T-helper 17 cell (primary cell): ENCODE measurements around the gene HPRT1. TPM values are rescaled to one million over a fixed set of nuclear protein-coding genes. Genes with fewer than 3 reads are reported as not detected.
A peak's percentile ranks its signal among the peaks of the same experiment; 100 is the strongest.
"Not testable (repeated sequence)": the region's sequence is repeated elsewhere in the genome, so short reads cannot be mapped to it uniquely, and the experiment has no call there.

ENCODE experiments used
- ATAC-seq: fragments of 150-1000 bp; cut with Tn5 transposase; 2 replicates; pipeline ENCODE4 v1.10.0; 2021; ENCODE audit warnings: mild to moderate bottlenecking, moderate library complexity
- DNase-seq, 3 donors: peaks; one replicate each; pipeline versions ENCODE4 v3.0.0 to v3.0.0-alpha.2; 2020 to 2021
- H3K9me3 ChIP-seq: one replicate; pipeline ENCODE4 v1.7.0; 2013; ENCODE audit warnings: low read length, mild to moderate bottlenecking; ENCODE audit not compliant: control insufficient read depth, poor library complexity, severe bottlenecking
- H3K27ac Mint-ChIP-seq: one replicate; pipeline ENCODE4 v1.8.0; 2022; ENCODE audit warnings: mild to moderate bottlenecking, moderate library complexity, mixed read lengths
- H3K27me3 Mint-ChIP-seq: one replicate; pipeline ENCODE4 v1.8.0; 2022; ENCODE audit warnings: mixed read lengths
- H3K36me3 Mint-ChIP-seq: one replicate; pipeline ENCODE4 v1.8.0; 2022; ENCODE audit warnings: low read depth, mixed read lengths
- H3K4me1 Mint-ChIP-seq: one replicate; pipeline ENCODE4 v1.8.0; 2022; ENCODE audit warnings: mild to moderate bottlenecking, mixed read lengths
- H3K4me3 Mint-ChIP-seq: one replicate; pipeline ENCODE4 v1.8.0; 2022; ENCODE audit warnings: mild to moderate bottlenecking, moderate library complexity, mixed read lengths
- total RNA-seq, 4 donors: library from RNA in 2 of 4; stranded (reverse) in 2 of 4; gene quantifications; one replicate each; pipeline ENCODE4 v1.2.3 and lab custom pipeline; 2022 to 2026

HPRT1 gene
- total RNA-seq, 2 donors from 2014 or later = 23.4 to 23.5 TPM

GRCh38 chrX:134454506-134454905 lies 5.5 kb upstream of the HPRT1 start:
- Mint-ChIP-seq H3K4me1 (no peaks in the 10 kb centered on the region), H3K27me3 (no peaks in the 10 kb centered on the region), H3K4me3 (no peak overlapping the region), H3K27ac (no peak overlapping the region), H3K36me3 (no peaks in the 10 kb centered on the region)
- ATAC-seq (no peak), DNase-seq (no peak)
- no peaks in the 10 kb centered on the region for H3K9me3 ChIP-seq

- Mint-ChIP-seq H3K27ac (no peak overlapping the region), H3K4me3 (no peak overlapping the region), H3K27me3 (no peaks in the 10 kb centered on the region), H3K36me3 (no peaks in the 10 kb centered on the region), H3K4me1 (peaks cover 6% of the 10 kb centered on the region)
- ATAC-seq (no peak), DNase-seq (no peak)
- H3K9me3 ChIP-seq = no peaks in the 10 kb centered on the region
Measured at GRCh38 chrX:134457708-134458107, 2.3 kb upstream of the HPRT1 start.

GRCh38 chrX:134459683-134460004 lies 321 bp upstream of the HPRT1 start:
- H3K9me3 ChIP-seq = no peaks in the 10 kb centered on the region
- H3K27me3 Mint-ChIP-seq = no peaks in the 10 kb centered on the region
- peaks cover 6% of the 10 kb centered on the region for H3K4me1 Mint-ChIP-seq
- H3K4me3 Mint-ChIP-seq = peak overlapping the region; percentile 89
- no peak overlapping the region for H3K27ac Mint-ChIP-seq
- ATAC-seq = peak; percentile 4
- H3K36me3 Mint-ChIP-seq = no peaks in the 10 kb centered on the region
- no peak for DNase-seq

- Mint-ChIP-seq H3K4me3 (peak overlapping the region; percentile 89), H3K27ac (no peak overlapping the region), H3K4me1 (peaks cover 6% of the 10 kb centered on the region), H3K36me3 (no peaks in the 10 kb centered on the region), H3K27me3 (no peaks in the 10 kb centered on the region)
- no peaks in the 10 kb centered on the region for H3K9me3 ChIP-seq
- DNase-seq (no peak), ATAC-seq (no peak)
Measured at GRCh38 chrX:134460862-134461220, 876 bp downstream of the HPRT1 start.

- Mint-ChIP-seq H3K36me3 (no peaks in the 10 kb centered on the region), H3K27ac (no peak overlapping the region), H3K4me1 (peaks cover 6% of the 10 kb centered on the region), H3K4me3 (no peak overlapping the region), H3K27me3 (no peaks in the 10 kb centered on the region)
- no peaks in the 10 kb centered on the region for H3K9me3 ChIP-seq
- no peak for ATAC-seq
- no peak for DNase-seq
Measured at GRCh38 chrX:134461437-134461836, 1.5 kb downstream of the HPRT1 start.

- no peaks in the 10 kb centered on the region for H3K9me3 ChIP-seq
- no peak overlapping the region for H3K27ac Mint-ChIP-seq
- no peaks in the 10 kb centered on the region for H3K27me3 Mint-ChIP-seq
- DNase-seq (no peak), ATAC-seq (no peak)
- peaks cover 6% of the 10 kb centered on the region for H3K4me1 Mint-ChIP-seq
- no peak overlapping the region for H3K4me3 Mint-ChIP-seq
- no peaks in the 10 kb centered on the region for H3K36me3 Mint-ChIP-seq
Measured at GRCh38 chrX:134462927-134463326, 3.0 kb downstream of the HPRT1 start.

GRCh38 chrX:134464453-134464852 lies 4.5 kb downstream of the HPRT1 start:
- not testable (repeated sequence) for H3K4me1 Mint-ChIP-seq

GRCh38 chrX:134469486-134469885 lies 9.5 kb downstream of the HPRT1 start:
- Mint-ChIP-seq H3K4me3 (no peak overlapping the region), H3K4me1 (no peaks in the 10 kb centered on the region), H3K27ac (no peak overlapping the region), H3K36me3 (no peaks in the 10 kb centered on the region), H3K27me3 (no peaks in the 10 kb centered on the region)
- DNase-seq (no peak), ATAC-seq (no peak)
- no peaks in the 10 kb centered on the region for H3K9me3 ChIP-seq

More at GRCh38 chrX:134464453-134464852, 4.5 kb downstream of the HPRT1 start:
- not testable (repeated sequence) for DNase-seq, H3K27ac Mint-ChIP-seq, H3K36me3 Mint-ChIP-seq, H3K9me3 ChIP-seq, H3K4me3 Mint-ChIP-seq, ATAC-seq, H3K27me3 Mint-ChIP-seq

- Mint-ChIP-seq H3K4me3 (no peak overlapping the region), H3K4me1 (no peaks in the 10 kb centered on the region), H3K36me3 (no peaks in the 10 kb centered on the region), H3K27me3 (no peaks in the 10 kb centered on the region), H3K27ac (no peak overlapping the region)
- no peaks in the 10 kb centered on the region for H3K9me3 ChIP-seq
- no peak for ATAC-seq
- DNase-seq = no peak
Measured at GRCh38 chrX:134470013-134470412, 10.0 kb downstream of the HPRT1 start.

GRCh38 chrX:134472041-134472440 lies 12.1 kb downstream of the HPRT1 start:
- no peak overlapping the region for H3K27ac Mint-ChIP-seq
- ATAC-seq (no peak), DNase-seq (no peak)
- H3K4me1 Mint-ChIP-seq = no peaks in the 10 kb centered on the region
- H3K9me3 ChIP-seq = no peaks in the 10 kb centered on the region
- no peaks in the 10 kb centered on the region for H3K36me3 Mint-ChIP-seq
- H3K4me3 Mint-ChIP-seq = no peak overlapping the region
- no peaks in the 10 kb centered on the region for H3K27me3 Mint-ChIP-seq

- H3K4me1 Mint-ChIP-seq = no peaks in the 10 kb centered on the region
- H3K4me3 Mint-ChIP-seq = no peak overlapping the region
- no peak for ATAC-seq
- no peaks in the 10 kb centered on the region for H3K27me3 Mint-ChIP-seq
- H3K36me3 Mint-ChIP-seq = no peaks in the 10 kb centered on the region
- no peaks in the 10 kb centered on the region for H3K9me3 ChIP-seq
- no peak overlapping the region for H3K27ac Mint-ChIP-seq
- DNase-seq = no peak
Measured at GRCh38 chrX:134476284-134476683, 16.3 kb downstream of the HPRT1 start.

GRCh38 chrX:134478374-134478773 lies 18.4 kb downstream of the HPRT1 start:
- Mint-ChIP-seq H3K27ac (no peak overlapping the region), H3K4me1 (no peaks in the 10 kb centered on the region), H3K4me3 (no peak overlapping the region), H3K27me3 (no peaks in the 10 kb centered on the region), H3K36me3 (no peaks in the 10 kb centered on the region)
- no peaks in the 10 kb centered on the region for H3K9me3 ChIP-seq
- ATAC-seq (no peak), DNase-seq (no peak)

GRCh38 chrX:134480061-134480460 lies 20.1 kb downstream of the HPRT1 start:
- no peaks in the 10 kb centered on the region for H3K9me3 ChIP-seq
- Mint-ChIP-seq H3K4me3 (no peak overlapping the region), H3K27ac (no peak overlapping the region), H3K36me3 (no peaks in the 10 kb centered on the region), H3K27me3 (no peaks in the 10 kb centered on the region), H3K4me1 (no peaks in the 10 kb centered on the region)
- ATAC-seq (no peak), DNase-seq (no peak)

GRCh38 chrX:134481339-134481738 lies 21.4 kb downstream of the HPRT1 start:
- no peaks in the 10 kb centered on the region for H3K36me3 Mint-ChIP-seq
- ATAC-seq = no peak

GRCh38 chrX:134482371-134482770 lies 22.4 kb downstream of the HPRT1 start:
- Mint-ChIP-seq H3K4me3 (no peak overlapping the region), H3K27me3 (no peaks in the 10 kb centered on the region), H3K4me1 (no peaks in the 10 kb centered on the region), H3K27ac (no peak overlapping the region), H3K36me3 (no peaks in the 10 kb centered on the region)
- no peaks in the 10 kb centered on the region for H3K9me3 ChIP-seq
- no peak for DNase-seq
- no peak for ATAC-seq

More at GRCh38 chrX:134481339-134481738, 21.4 kb downstream of the HPRT1 start:
- no peak for DNase-seq
- Mint-ChIP-seq H3K27ac (no peak overlapping the region), H3K27me3 (no peaks in the 10 kb centered on the region), H3K4me3 (no peak overlapping the region), H3K4me1 (no peaks in the 10 kb centered on the region)
- no peaks in the 10 kb centered on the region for H3K9me3 ChIP-seq
